HG02610 (cell line): Measurements from ENCODE around the gene FKBP2.

Source experiments
- ATAC-seq: cut with Tn5 transposase; IDR thresholded peaks from one replicate; pipeline ENCODE4 v1.9.1; 2021; ENCODE audit warnings: mild to moderate bottlenecking, moderate library complexity; ENCODE audit not compliant: unreplicated experiment

FKBP2 gene

DNA sequence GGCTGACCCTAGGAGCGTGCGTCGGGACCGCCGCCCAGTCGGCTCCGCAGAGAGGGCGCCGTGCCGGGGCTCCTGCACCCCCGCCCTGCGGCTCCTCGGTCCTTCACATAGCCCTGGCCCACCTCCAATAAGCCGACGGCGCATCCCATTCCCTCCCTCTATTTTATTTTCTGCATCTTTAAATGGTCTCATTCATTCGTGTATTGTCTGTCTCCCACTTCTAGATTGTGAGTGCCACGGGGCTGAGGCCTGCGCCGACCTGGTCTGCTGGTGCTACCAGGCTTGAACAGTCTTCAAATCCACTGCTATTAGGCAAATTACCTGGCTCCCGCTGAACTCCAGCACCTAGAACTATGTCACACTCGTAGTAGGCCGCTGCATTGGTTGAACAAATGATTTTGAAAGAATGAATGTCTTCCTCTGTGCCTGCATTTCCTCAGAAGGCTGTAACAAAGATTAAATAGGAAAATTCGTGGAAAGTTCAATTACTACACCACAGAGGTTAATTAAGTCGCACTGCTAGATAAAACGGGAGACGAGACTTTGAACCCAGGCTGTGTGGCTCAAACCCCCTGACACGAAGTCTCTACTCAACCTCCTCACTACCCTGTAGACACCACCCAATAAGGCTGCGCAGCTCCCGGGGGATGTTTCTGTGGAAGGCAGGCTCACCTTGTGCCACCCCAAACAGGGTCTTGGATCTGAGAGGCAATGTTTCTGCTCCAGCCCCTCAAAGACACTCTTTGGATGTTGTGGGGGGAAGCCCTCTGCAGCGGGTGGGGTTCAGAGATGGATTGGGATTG is 7.0 kb downstream of the FKBP2 start:
- no peak for ATAC-seq

DNA sequence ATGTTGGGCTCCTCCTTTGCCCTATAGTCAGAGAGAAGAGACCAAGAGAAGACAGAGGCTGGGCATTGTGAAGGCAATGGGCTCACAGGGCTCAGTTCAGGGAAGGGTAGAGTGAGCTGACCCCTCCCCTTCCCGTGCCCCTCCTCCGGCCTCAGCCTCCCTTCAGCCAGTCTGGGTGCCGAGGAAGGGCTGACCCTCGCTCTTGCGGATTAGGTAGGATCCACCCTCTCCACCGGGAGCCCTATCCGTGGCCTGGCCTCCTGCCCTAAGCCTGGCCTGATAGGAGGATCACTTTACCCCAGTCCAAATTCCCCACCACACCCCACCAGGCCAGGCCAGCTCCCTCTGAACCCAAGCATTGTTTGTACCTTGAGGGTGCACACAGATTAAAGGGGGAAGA is 7.7 kb downstream of the FKBP2 start:
- no peak for ATAC-seq

DNA sequence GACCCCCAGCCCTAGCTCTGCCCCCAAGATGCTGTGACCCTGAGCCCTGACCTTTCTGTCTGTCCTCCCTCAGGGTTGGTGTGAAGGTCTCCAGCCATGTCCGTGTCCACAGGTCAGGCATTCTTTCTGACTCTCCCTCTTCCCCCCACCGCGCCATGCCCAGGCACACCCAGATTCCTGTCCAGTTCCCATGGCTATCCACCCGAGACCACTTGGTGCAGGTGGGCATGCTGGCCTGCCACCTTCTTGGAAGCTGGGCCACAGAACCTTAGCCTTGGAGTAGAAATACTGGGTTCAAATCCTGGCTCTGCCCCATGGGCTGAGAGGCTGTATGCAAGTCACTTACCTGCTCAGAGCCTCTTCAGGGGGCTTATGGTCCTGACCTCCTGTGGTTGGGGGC is 8.1 kb downstream of the FKBP2 start:
- ATAC-seq = no peak

GRCh38 chr11:64249563-64250414 is 8.9 kb downstream of the FKBP2 start:
- no peak for ATAC-seq

- no peak for ATAC-seq
Measured at GRCh38 chr11:64250415-64251015, 9.6 kb downstream of the FKBP2 start.

- no peak for ATAC-seq
Measured at GRCh38 chr11:64251016-64251752, 10.3 kb downstream of the FKBP2 start, which contains the start of gene PLCB3. Gene PLCB3, plus strand, starts transcription at chr11:64251530. Its CDS starts 120 bp downstream, at chr11:64251650.

DNA sequence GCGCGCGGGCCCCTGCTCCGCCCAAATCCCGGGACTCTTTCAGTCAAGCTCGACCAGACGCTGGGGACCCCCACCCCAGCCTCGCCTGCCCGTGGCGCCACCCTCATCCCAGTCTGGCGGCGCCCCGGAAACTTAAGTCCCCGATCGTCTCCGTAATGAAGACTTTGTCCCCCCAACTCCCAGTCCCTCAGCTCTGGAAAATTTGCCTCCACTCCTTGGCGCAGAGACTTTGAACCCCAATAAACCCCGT is 10.8 kb downstream of the FKBP2 start:
- no peak for ATAC-seq

GRCh38 chr11:64252003-64252872 is 11.3 kb downstream of the FKBP2 start:
- ATAC-seq = no peak

DNA sequence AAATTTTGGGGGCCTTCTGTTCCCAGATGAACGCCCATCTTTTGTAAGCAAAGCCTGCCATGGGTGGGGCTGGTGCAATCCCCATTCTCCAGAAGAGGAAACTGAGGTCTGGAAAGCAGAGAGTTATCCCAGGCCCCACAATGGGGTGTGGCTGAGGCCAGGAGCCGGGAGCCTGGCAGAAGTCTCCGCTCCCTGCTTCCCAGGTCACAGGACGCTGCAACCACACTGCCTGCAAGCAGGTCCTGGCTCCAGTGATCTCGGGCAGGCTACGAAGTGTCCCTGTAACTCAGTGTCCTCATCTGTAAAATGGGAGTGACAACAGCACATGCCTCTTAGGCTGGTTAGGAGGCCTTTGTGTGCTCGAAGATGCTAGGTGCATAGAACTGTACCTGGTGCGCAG is 12.1 kb downstream of the FKBP2 start:
- ATAC-seq = no peak

- no peak for ATAC-seq
Measured at GRCh38 chr11:64253481-64253880, 12.6 kb downstream of the FKBP2 start.

GRCh38 chr11:64254326-64254725 is 13.4 kb downstream of the FKBP2 start:
- ATAC-seq = no peak

DNA sequence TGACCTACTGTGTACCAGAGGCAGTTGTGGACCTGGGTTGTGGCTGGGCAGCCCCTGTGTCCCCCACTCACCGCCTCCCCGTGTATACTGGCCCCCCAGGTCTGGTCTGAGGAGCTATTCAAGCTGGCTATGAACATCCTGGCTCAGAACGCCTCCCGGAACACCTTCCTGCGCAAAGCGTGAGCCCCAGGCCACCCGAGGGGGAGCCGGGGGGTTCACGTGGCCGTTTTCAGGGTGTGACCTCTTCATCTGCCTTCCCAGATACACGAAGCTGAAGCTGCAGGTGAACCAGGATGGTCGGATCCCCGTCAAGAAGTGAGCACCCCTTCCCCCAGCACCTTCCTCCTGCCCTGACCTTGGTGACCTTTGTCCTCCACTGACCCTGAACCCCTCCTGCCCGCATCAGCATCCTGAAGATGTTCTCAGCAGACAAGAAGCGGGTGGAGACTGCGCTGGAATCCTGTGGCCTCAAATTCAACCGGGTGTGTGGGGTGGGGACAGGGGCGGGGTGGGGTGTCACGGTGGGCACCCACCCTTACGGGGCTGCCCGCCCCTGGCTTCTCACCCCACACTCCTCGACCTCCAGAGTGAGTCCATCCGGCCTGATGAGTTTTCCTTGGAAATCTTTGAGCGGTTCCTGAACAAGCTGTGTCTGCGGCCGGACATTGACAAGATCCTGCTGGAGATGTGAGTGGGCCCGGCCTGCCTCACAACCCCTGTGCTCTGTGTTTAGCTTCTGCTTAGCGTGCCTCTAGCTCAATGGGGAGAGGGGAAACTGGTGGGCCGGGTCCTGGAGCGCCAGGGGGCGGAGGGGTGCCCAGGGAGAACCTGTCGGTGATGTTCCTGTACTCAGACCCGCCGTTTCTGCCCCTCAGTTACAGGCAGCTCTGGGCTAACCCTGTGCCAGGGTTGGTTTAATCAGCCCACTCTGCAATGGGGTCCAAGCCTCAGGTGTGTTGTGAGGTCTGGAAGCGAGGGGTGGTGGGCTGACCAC is 14.5 kb downstream of the FKBP2 start:
- ATAC-seq = no peak

GRCh38 chr11:64256300-64256699 is 15.4 kb downstream of the FKBP2 start:
- no peak for ATAC-seq

DNA sequence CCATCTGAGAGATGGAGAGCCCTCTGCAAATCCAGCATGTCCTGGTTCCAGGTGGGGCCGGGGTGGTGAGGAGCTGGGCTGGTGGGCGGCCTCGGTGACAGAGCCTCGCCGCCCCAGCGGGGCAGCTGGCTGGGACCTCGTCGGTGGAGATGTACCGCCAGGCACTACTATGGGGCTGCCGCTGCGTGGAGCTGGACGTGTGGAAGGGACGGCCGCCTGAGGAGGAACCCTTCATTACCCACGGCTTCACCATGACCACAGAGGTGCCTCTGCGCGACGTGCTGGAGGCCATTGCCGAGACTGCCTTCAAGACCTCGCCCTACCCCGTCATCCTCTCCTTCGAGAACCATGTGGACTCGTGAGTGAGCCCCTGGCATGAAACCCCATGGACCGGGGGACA is 17.5 kb downstream of the FKBP2 start:
- ATAC-seq = no peak

- no peak for ATAC-seq
Measured at GRCh38 chr11:64258946-64259532, 18.1 kb downstream of the FKBP2 start.

- no peak for ATAC-seq
Measured at GRCh38 chr11:64259533-64260067, 18.7 kb downstream of the FKBP2 start.

- ATAC-seq = no peak
Measured at GRCh38 chr11:64260147-64260708, 19.3 kb downstream of the FKBP2 start.

DNA sequence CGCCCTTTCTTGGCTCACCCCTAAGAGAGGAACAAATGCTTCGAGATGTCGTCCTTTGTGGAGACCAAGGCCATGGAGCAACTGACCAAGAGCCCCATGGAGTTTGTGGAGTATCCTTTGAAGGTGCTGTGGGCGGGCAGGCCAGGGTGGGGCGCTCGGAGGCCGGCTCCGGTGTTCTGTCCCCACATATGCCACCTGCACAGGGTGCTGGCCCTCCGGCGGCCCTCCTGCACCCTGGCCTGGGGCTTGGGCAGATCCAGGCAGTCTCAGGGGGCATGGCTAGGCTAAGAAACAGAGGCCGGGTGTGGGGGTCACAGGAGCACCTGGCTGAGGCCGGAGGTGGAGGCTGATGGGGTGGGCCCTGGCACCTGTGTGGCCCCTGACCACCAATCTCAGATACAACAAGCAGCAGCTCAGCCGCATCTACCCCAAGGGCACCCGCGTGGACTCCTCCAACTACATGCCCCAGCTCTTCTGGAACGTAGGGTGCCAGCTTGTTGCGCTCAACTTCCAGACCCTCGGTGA is 20.7 kb downstream of the FKBP2 start:
- ATAC-seq = no peak
